T-helper 1 cell treated with Interleukin-12 subunit alpha and Interleukin-12 subunit beta and Interleukin-4 antibody, amounts not matched to agents 30 ng/mL and 1 ng/mL, for 36 hours (primary cell): Measurements from ENCODE around the gene TAS2R10. TPM values are rescaled to one million over a fixed set of nuclear protein-coding genes. Genes with fewer than 3 reads are reported as not detected.
"Not testable (repeated sequence)": the region's sequence is repeated elsewhere in the genome, so short reads cannot be mapped to it uniquely, and the experiment has no call there.

Experiments
- intact Hi-C: fragments of 100-400 bp; cut with micrococcal nuclease; formaldehyde crosslinking; loops from one replicate; pipeline ENCODE4 v1.15.1; 2024
- total RNA-seq: library from RNA; stranded (reverse); gene quantifications from 2 replicates; pipeline ENCODE4 v1.2.3, GENCODE V29; 2022

Gene TAS2R10
- total RNA-seq = 0.34 and 0.39 TPM in 2 replicates

GRCh38 chr12:10826258-10826657 lies at the start of gene TAS2R10:
TAS2R10 (minus strand) TSS chr12:10826358; CDS start chr12:10826269, 89 bp downstream.
- intact Hi-C loops = no loop called here

GRCh38 chr12:10873378-10873777 lies 47.2 kb upstream of the TAS2R10 start:
- intact Hi-C loops = no loop called here

- intact Hi-C loops = no loop called here
Observed at GRCh38 chr12:10867381-10867780, 41.2 kb upstream of the TAS2R10 start.

- intact Hi-C loops = no loop called here
Observed at GRCh38 chr12:10863512-10864218, 37.5 kb upstream of the TAS2R10 start.

GRCh38 chr12:10861366-10861765 lies 35.2 kb upstream of the TAS2R10 start:
- intact Hi-C loops = no loop called here

GRCh38 chr12:10855807-10856206 lies 29.6 kb upstream of the TAS2R10 start:
- intact Hi-C loops = no loop called here

GRCh38 chr12:10853776-10854175 lies 27.6 kb upstream of the TAS2R10 start:
- intact Hi-C loops = no loop called here

GRCh38 chr12:10851243-10851858 lies 25.2 kb upstream of the TAS2R10 start:
- intact Hi-C loops = no loop called here

GRCh38 chr12:10849425-10849878 lies 23.3 kb upstream of the TAS2R10 start, which contains the start of gene PRR4:
PRR4 (minus strand) TSS chr12:10849475; CDS start chr12:10849437, 38 bp downstream.
- intact Hi-C loops = loop anchor here (1.0 to 2.0 kb wide), 4 partner anchors 126 to 1847 kb away; partner anchors contain the start of genes GPR19, MAGOHB and SMIM10L1

GRCh38 chr12:10847744-10848143 lies 21.6 kb upstream of the TAS2R10 start:
- intact Hi-C loops = loop anchor here (2.0 kb wide), 1 partner anchor 1849 kb away; the partner anchor contains the start of gene GPR19

- intact Hi-C loops = no loop called here
Observed at GRCh38 chr12:10842862-10843261, 16.7 kb upstream of the TAS2R10 start.

- intact Hi-C loops = no loop called here
Observed at GRCh38 chr12:10838461-10838860, 12.3 kb upstream of the TAS2R10 start.

- intact Hi-C loops = no loop called here
Observed at GRCh38 chr12:10829994-10830393, 3.8 kb upstream of the TAS2R10 start.

- intact Hi-C loops = no loop called here
Observed at GRCh38 chr12:10824957-10825356, 1.2 kb downstream of the TAS2R10 start.

- intact Hi-C loops = no loop called here
Observed at GRCh38 chr12:10811883-10812536, 14.1 kb downstream of the TAS2R10 start.

- intact Hi-C loops = no loop called here
Observed at GRCh38 chr12:10810068-10810467, 16.1 kb downstream of the TAS2R10 start, which contains the start of gene TAS2R9. TAS2R9 (minus strand) TSS chr12:10810168; CDS start chr12:10810075, 93 bp downstream.

- intact Hi-C loops = no loop called here
Observed at GRCh38 chr12:10807186-10807585, 19.0 kb downstream of the TAS2R10 start, which contains the start of gene TAS2R8. TAS2R8 (minus strand) TSS chr12:10807286; CDS start chr12:10806980, 306 bp downstream.

GRCh38 chr12:10802587-10802986 lies 23.6 kb downstream of the TAS2R10 start, which contains the start of gene TAS2R7:
TAS2R7 (minus strand) TSS chr12:10802627; CDS start chr12:10802570, 57 bp downstream.
- intact Hi-C loops = no loop called here

GRCh38 chr12:10801741-10802140 lies 24.4 kb downstream of the TAS2R10 start:
- intact Hi-C loops = no loop called here

GRCh38 chr12:10794222-10794621 lies 31.9 kb downstream of the TAS2R10 start:
- intact Hi-C loops = no loop called here

- intact Hi-C loops = not testable (repeated sequence)
Observed at GRCh38 chr12:10791769-10792168, 34.4 kb downstream of the TAS2R10 start.

GRCh38 chr12:10783252-10783651 lies 42.9 kb downstream of the TAS2R10 start:
- intact Hi-C loops = no loop called here
